Stimulated activated CD8-positive, alpha-beta memory T cell treated with anti-CD3 and anti-CD28 coated beads, Interleukin-4, amount 100 ng/mL, for 24 hours (primary cell): Measurements from ENCODE around the gene COPG2.

Experiments
- DNase-seq: peaks from one replicate; pipeline ENCODE4 v3.0.0-alpha.2; 2020; ENCODE audit warnings: low read depth

COPG2 gene

GRCh38 chr7:130494431-130494858 lies 174.1 kb downstream of the COPG2 start:
- no peak for DNase-seq

GRCh38 chr7:130493275-130493873 lies 175.2 kb downstream of the COPG2 start:
- DNase-seq, result no peak

- no peak for DNase-seq
Measured at GRCh38 chr7:130492523-130493274, 175.8 kb downstream of the COPG2 start.

DNA sequence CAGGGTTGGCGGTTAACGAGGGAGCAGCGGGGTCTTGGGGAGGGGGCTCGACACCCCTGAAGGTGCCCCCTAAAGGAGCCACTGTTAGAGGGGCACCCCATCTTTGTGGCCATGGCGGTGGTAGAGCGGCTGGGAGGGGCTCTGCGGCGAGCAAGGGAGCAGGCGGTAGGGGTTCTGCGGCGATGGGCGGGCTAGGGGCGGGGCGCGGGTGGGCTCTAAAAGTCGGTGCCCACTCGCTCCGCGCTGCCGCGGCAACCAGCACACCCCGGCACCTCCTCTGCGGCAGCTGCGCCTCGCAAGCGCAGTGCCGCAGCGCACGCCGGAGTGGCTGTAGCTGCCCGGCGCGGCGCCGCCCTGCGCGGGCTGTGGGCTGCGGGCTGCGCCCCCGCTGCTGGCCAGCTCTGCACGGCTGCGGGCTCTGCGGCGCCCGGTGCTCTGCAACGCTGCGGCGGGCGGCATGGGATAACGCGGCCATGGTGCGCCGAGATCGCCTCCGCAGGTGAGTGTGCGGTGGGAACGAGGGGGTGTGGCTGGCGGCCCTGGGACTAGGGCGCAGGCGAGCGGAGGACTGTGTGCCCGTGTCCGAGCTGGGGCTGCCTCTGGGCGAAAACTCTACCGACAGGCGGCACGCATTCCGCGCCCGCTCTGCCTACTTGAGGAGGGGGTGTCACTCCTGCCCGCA lies 176.6 kb downstream of the COPG2 start, which contains the start of gene MEST:
TSS of gene MEST (plus strand) at position 245 of the 682 bp plus-strand sequence. CDS start at position 474, 229 bp downstream.
- DNase-seq, result no peak

- no peak for DNase-seq
Measured at GRCh38 chr7:130490888-130491804, 177.4 kb downstream of the COPG2 start.

DNA sequence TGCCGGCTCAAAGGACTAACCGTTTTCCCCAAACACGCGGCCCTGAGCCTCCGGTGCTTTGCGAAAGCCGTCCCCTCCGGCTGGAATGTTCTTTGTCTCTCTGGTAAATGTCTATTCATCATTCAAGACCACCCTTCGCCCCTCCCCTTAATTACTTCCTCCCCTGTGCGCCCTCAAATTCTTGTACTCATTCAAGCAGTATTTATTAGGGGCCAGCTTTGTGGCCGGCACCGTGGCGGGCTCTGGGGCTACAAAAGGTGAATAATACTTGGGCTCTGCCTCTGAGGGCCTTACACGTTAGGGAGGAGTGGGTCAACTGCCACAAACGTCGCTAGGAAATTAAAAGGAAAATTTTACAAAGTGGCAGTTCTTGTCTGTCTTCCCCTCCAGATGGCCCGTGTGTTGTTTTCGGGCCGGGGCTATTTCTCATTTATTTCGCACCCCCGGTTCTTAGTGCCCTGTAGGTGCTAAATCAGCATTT lies 178.2 kb downstream of the COPG2 start:
- DNase-seq, result no peak

- DNase-seq, result no peak
Measured at GRCh38 chr7:130489140-130489983, 179.2 kb downstream of the COPG2 start.

- DNase-seq, result no peak
Measured at GRCh38 chr7:130488392-130489139, 180.0 kb downstream of the COPG2 start.

GRCh38 chr7:130486954-130487436 lies 181.6 kb downstream of the COPG2 start:
- no peak for DNase-seq

DNA sequence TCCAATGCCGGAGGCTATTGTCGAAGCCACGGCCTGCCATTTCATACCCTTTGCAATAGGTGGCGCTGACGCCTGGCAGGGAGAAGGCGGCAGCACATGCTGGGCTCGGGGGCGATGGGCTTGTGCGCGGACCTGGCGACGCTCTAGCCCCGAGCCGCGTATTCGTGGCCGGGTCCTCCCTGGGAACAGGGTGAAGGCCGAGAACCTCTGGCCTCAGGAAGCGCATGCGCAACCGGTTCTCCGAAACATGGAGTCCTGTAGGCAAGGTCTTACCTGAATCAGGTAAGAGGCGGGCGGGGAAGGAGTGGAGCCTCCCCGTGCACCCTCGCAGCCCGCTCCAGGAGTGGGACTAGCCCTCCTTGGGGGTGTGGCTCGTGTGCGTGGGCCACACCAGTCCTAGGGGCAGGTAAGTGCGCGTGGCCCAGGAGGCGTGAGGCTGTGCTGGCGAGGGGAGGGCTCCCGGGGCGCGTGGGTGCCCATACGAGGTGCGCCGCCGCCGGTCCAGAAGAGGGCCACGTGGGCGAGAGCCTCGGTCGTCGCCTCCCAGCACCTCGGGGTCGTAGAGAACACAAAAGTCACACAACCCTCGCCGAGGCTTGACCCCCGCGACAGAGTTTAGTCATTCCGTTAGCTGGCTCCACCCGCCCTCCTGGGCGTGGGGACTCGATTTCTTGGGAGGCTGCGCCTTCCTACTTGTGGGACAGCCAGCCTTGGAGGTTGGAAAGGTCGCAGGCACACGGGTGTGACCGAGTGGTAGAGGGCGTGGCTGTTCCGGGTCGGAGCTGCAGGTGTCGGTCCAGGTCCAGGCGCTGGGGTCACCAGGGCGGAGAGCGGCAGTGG lies 182.2 kb downstream of the COPG2 start:
- DNase-seq, result peak; percentile 35

DNA sequence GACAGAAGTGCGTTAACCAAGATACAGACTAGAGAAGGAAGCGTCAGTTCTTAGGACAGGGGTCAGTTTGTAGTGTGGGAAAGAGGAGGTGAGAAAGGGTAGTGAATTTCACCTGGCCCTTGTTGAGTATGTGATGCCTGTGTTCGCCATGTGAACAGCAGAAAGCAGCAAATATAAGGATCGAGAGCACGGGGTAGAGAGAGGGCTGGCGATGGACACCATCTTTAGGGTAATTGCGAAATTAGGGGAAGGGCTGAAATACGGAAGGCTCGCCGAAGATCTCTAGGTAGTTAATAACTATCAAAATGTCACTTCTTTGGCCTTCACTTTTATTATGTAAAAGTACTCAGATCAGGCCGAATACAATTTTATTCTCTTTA lies 182.8 kb downstream of the COPG2 start:
- DNase-seq, result no peak

DNA sequence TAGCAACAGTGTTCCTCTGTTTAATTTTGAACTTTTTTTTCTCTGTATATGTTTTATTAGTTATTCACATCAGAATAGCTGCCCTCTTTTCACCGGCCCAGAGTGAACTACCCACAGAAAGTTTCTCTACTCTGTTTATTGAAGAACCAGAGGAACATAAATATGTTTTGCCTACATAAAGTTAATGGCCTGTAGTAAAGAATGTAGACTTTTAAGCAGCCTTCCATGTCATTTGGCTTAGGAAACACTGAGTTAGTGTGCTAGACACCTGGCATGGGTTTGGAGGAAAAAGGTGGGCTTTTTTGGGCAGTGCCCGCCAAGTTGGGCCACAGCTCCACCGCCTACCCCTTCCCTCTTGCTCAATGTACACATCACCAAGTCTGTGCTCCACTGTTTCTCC lies 185.5 kb downstream of the COPG2 start:
- DNase-seq, result no peak

GRCh38 chr7:130481898-130482297 lies 186.7 kb downstream of the COPG2 start:
- DNase-seq, result no peak

GRCh38 chr7:130479716-130480400 lies 188.7 kb downstream of the COPG2 start:
- no peak for DNase-seq

DNA sequence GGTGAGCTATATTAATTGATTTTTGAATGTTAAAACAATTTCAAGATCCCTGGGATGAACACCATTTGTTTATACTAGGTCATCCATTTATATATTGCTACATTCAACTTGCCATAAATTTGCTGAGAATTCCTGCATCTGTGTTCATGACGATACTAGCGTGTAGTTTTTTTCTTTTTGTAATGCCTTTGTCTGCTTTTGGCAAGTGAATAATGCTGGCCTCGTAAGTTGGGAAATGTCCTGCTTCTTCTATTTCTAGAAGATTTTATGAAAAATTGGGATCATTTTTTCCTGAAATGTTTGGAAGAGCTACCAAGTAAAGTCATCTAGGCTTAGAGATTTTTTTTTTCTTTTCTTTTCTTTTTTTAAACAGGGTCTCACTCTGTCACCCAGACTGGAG lies 189.6 kb downstream of the COPG2 start:
- no peak for DNase-seq

DNA sequence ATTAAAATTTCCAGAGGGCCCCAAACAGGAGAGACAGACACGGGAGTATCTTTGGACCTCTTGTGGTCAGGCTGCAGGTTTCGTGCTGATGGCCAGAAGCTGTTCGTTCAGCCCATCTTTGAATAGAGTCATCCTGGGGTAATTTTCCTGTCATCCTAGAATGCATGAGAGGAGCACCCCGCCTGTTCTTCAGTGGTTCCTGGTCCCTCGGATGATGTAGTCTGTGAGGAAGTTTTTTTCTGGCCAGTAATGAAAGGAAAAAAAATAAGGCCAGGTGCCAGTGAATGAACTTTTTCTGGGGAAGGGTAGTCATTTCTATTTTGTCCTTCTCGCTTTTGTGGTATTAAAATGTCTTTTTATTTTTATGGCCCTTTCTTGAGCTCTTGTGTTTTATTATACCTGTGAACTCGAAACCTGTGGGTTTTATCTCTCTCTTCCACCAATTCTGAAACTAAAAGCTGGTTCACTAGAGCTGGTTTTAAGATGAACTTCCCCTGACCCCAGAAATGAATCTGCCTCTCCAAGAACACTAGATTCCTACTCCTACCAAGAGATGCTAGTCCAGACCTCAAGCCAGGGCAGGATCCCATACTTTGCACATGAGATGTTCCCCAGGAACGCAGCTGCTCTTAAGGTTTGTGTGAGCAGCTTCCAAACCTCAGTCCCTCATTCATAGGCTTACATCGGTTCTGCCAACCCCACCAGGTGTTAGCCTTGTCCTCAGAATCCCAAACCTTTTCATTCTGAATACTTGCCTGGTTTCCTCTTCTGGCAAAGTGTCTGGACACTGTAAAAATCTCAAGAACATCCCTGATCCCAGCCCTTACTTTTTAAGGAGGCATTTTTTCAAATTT lies 192.0 kb downstream of the COPG2 start:
- no peak for DNase-seq

DNA sequence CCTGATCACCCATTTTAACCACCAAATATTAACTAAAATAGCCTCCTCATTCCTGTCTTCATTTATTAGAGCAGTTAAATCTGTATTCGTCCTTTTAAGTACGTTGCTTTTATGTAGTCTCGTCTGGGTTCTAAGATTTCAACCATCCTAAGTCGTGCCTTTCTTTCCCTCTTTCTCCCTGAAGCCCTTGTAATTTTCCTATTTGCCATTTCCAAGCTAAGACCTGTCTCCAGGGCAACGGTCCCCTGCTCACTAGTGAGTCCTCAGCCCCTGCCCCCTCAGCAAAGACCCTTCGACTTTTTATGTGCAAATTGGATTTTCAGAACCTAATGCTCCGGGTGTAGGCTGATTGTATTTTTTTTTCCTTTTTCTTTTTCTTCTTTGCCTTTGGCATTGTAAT lies 192.8 kb downstream of the COPG2 start:
- DNase-seq, result no peak

DNA sequence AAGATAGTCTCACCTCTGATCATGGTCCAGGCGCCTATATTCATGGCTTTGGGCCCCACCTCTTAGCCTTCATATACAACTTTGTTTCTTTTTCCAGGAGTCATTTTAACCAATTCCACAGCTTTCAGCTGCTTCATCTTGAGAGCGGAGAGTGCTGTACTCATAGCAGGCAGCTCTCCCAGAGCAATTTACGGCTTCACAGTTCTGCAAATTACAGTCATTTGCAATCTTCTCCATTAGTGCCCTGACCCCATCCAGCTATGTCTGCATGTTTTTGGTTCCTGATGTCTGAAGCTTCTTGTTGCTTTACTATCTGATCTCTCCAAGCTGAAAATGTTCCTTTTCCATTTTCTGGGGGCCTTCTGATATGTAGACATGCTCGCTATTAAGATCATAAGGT lies 194.7 kb downstream of the COPG2 start:
- DNase-seq, result no peak
